ENCODE measurements around the gene FOXF1. TPM values are rescaled to one million over a fixed set of nuclear protein-coding genes. Genes with fewer than 3 reads are reported as not detected.

FOXF1 gene
- total RNA-seq (2014; rRNA removed; shearing (Covaris generic)), result not detected in 2 replicates

- DNase-seq (ENCODE audit: low spot score), result no peak
Observed at GRCh38 chr16:86510465-86511261, at the start of gene FOXF1. FOXF1 (plus strand) TSS chr16:86510527; CDS start chr16:86510570, 43 bp downstream.

DNA sequence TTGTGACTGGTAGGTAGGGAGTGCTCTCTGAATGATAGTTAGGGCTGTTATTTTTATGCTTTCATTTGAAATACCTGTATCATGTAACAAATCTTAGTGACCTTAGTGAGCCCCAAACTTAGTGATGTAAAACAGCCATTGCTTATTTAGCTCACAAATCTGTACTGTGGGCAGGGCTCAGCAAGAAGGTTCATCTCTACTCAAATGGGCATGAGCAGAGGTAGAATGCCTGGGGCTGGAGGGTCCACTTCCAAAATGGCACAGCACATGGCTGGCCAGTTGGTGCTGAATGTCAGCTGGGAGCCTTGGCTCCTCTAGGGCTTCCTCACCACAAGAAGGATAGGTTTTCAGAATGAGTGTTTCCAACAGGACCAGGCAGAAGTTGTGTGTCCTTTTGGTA, 49.3 kb upstream of the FOXF1 start:
- DNase-seq (ENCODE audit: low spot score), result no peak

- no peak for DNase-seq (ENCODE audit: low spot score)
Observed at GRCh38 chr16:86462334-86463084, 47.8 kb upstream of the FOXF1 start.

DNA sequence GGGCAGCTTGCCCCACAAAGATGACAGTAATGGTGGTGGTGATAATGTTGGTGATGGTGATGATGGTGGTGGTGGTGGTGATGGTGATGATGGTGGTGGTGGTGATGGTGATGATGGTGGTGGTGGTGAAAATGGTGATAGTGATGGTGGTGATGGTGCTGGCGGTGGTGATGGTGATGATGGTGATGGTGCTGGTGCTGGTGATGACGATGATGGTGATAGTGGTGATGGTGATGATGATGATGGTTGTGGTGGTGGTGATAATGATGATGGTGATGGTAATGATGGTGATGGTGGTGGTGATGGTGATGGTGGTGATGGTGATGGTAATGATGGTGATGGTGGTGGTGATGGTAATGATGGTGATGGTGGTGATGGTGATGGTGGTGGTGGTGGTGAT, 46.3 kb upstream of the FOXF1 start:
- DNase-seq (ENCODE audit: low spot score), result no peak

- no peak for DNase-seq (ENCODE audit: low spot score)
Observed at GRCh38 chr16:86465434-86465833, 44.9 kb upstream of the FOXF1 start.

- no peak for DNase-seq (ENCODE audit: low spot score)
Observed at GRCh38 chr16:86466696-86467406, 43.5 kb upstream of the FOXF1 start.

GRCh38 chr16:86467490-86467889, 42.8 kb upstream of the FOXF1 start:
- DNase-seq (ENCODE audit: low spot score), result no peak

DNA sequence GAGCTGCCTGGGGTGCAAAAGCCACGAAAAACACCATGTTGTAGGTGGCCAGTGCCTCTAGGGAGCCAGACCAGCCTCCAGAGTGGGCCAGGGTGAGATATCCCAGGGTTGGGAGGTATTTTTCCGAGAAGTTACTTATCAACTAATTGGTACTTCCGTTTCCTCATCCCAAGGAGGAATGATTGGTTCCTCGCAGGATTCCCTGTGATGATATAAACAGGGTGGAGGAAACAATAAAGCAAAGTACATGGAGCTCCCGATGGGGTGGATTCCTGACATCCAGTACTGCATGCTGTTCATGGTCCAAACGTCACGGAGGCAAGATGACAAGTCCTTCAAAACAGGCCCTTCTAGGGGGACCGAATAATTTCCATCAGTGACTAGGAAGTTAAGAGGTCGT, 39.4 kb upstream of the FOXF1 start:
- peak; percentile 63 for DNase-seq (ENCODE audit: low spot score)

GRCh38 chr16:86471896-86472295, 38.4 kb upstream of the FOXF1 start:
- DNase-seq (ENCODE audit: low spot score), result no peak

- no peak for DNase-seq (ENCODE audit: low spot score)
Observed at GRCh38 chr16:86472366-86472765, 38.0 kb upstream of the FOXF1 start.

- DNase-seq (ENCODE audit: low spot score), result peak; percentile 5
Observed at GRCh38 chr16:86476956-86477534, 33.3 kb upstream of the FOXF1 start.

DNA sequence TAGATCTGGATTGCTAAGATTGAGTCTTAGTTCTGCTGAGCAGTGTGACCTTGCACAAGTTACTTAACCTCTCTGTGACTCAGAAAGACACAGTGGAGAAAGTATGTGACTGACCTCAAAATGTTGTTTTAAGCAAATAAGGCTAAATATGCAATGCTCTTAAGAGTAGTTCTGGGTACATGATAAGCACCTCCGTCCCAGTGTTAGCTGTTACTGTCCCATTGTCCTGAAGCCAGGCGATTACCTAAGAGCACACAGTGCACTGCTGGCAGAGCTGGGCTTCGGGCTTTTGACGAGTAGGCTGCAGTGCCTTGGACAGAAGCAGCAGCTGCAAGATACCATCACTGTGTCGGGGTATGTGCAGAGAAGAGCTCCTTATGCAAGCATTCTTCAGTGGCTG, 32.7 kb upstream of the FOXF1 start:
- DNase-seq (ENCODE audit: low spot score), result no peak

- no peak for DNase-seq (ENCODE audit: low spot score)
Observed at GRCh38 chr16:86478779-86479178, 31.5 kb upstream of the FOXF1 start.

GRCh38 chr16:86479419-86479818, 30.9 kb upstream of the FOXF1 start:
- no peak for DNase-seq (ENCODE audit: low spot score)

DNA sequence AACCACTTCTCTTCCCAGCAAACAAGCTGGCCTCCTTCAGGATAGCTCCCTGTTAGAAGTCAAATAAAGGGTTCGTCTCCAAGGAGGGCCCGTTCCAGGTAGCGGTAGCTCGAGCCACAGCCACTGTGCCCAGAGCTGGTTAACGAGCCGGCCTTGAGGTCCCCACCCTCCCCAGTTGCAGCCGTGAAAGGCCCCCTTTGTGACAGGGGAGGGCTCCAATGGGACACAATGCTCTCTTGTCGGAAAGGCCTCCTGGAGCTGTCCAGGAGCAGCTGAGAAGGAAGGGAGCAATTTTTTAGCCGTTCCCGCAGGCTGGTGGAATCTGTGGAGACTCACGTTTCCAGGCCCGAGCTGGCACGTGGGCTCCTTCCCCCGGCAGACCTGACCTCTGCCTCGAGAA, 29.9 kb upstream of the FOXF1 start:
- no peak for DNase-seq (ENCODE audit: low spot score)

DNA sequence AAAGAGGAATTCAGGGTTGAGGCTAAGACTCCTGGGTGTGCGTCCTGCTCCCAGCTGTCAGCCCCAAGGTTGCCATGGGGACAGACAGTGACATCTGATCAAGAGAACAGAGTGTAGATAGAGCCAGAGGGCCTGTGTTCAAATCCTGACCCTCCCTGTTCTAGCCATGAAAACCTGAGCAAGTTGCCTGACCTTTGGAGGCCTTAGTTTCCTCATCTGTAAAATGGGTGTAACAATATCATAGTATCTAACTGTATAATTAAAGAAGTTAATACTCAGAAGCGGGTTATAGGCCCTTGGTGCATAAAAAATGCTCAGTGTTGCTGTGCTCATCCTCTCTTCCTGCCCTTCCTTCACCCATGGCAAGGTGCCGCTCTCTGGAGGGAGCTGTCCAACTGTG, 28.7 kb upstream of the FOXF1 start:
- DNase-seq (ENCODE audit: low spot score), result no peak

DNA sequence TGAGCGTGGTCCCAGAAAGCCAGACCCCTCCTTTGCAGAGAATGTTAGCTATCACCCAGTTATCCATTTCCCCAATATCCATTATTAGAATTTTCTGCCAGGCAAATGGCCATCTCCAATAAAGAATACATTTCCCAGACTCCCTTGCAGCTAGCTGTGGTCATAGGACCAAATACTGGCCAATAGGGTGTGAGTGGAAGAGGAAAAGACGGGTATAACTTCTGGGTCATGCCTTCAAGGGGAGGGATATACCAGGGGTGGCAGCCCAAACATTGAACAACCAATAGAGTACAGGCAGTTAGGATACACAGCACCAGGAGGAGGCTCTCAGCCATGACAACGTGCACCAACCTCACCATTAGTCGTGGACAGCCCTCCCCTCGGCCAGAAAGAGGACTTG, 26.1 kb upstream of the FOXF1 start:
- DNase-seq (ENCODE audit: low spot score), result no peak

- DNase-seq (ENCODE audit: low spot score), result no peak
Observed at GRCh38 chr16:86485746-86486145, 24.6 kb upstream of the FOXF1 start.

- no peak for DNase-seq (ENCODE audit: low spot score)
Observed at GRCh38 chr16:86490859-86491639, 19.3 kb upstream of the FOXF1 start.

GRCh38 chr16:86491640-86492023, 18.7 kb upstream of the FOXF1 start:
- DNase-seq (ENCODE audit: low spot score), result no peak

GRCh38 chr16:86492267-86492960, 17.9 kb upstream of the FOXF1 start:
- no peak for DNase-seq (ENCODE audit: low spot score)
